ENCODE measurements around the gene ARHGEF35.
"Not testable (repeated sequence)": the region's sequence is repeated elsewhere in the genome, so short reads cannot be mapped to it uniquely, and the experiment has no call there.

Gene ARHGEF35

DNA sequence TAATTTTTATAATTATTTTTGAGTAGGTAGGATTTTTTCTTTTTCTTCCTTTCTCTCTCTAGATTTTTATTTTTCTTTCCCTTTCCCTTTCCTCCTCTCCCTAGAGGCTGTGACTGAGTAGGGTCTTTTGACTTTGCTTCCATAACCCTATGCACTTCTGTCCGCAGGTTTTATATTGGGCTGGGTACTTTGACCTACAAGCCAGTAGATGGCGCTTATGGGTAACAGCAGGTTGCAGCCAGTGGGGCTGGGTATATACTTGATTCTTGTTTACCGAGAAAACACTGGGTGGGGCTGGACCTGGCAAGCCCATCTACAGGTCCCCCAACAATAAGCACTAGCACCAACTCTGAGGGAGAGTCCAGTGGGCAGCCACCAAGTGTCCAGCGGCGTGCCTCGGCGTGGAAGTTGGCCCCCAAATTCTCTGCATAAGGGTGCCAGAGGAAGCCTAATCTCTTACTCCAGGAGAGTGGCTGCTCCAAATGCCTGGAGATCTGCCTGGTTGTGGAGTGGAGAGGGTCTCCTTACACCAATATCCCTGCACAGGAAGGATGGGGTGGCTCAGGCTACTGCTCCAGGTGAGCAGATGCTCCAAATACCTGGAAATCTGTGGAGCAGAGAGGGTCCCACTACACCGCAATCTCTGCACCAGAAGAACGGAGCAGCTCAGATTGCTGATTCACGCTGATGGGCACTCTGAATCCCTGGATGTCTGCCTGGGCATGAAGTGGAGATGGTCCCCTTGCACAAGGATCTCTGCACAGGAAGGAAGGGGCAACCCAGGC lies 17.1 kb downstream of the ARHGEF35 start:
- peak; percentile 39 to 67 for DNase-seq

- no peak for DNase-seq
These were observed 21.0 kb downstream of the ARHGEF35 start for GRCh38 chr7:144174613-144175012.

DNA sequence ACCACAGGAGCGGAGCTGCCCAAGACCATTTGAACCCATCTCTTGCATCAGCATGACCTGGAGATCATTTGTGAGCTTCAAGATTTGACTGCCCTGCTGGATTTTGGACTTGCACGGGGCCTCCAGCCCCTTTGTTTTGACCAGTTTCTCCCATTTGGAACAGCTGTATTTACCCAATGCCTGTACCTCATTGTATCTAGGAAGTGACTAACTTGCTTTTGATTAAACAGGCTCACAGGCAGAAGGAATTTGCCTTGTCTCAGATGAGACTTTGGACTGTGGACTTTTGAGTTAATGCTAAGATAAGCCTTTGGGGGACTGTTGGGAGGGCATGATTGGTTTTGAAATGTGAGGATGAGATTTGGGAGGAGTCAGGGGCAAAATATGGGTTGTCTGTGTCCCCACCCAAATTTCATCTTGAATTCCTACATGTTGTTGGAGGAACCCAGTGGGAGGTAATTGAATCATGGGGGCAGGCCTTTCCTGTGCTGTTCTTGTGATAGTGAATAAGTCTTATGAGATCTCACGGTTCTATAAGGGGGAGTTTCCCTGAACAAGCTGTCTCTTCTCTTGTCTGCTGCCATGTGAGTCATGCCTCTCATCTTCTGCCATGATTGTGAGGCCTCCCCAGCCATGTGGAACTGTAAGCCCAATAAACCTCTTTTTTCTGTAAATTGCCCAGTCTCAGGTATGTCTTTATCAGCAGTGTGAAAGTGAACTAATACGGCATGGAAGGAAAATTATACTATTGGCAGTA lies 23.9 kb downstream of the ARHGEF35 start:
- DNase-seq: not testable (repeated sequence)

GRCh38 chr7:144164784-144165183 lies 30.8 kb downstream of the ARHGEF35 start:
- DNase-seq: no peak

DNA sequence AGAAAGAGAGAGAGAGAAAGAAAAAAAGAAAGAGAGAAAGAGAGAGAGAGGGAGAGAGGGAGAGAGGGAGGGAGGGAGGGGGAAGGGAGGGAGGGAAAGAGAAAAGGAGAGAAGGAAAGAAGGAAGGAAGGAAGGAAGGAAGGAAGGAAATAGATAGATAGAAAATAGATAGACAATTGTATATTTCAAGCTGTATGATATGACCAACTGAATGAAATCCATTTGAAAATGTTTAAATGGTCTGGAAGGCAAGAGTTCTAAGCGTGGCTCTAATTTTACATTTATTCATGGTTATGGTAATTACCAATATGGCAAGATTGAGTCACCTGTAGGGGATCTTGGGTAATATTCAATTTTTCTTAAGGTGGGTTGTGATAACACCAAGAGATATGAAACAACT lies 36.8 kb downstream of the ARHGEF35 start:
- no peak for DNase-seq

- DNase-seq: no peak
These were observed 47.3 kb downstream of the ARHGEF35 start for GRCh38 chr7:144148224-144148827.

DNA sequence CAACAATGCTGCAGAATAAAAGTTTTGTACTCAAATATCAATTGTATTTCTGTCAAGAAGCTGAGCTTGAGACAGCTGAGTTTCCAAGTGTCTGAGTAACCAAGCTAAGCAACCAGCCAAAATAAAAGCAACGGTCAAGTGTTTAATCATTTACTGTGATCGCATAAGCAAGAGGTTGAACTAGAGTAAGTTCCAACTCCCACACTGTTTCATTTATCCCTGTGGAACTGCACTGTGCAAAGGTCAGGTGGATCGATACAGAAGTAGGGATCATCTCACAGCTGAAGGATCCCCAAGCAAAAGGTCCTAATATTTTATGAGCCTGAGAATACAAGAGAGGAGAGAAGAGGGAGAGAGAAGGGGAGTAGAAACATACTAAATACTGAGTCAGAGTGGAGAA lies 51.2 kb downstream of the ARHGEF35 start:
- no peak for DNase-seq

- no peak for DNase-seq
These were observed 53.4 kb downstream of the ARHGEF35 start for GRCh38 chr7:144142187-144142586.

DNA sequence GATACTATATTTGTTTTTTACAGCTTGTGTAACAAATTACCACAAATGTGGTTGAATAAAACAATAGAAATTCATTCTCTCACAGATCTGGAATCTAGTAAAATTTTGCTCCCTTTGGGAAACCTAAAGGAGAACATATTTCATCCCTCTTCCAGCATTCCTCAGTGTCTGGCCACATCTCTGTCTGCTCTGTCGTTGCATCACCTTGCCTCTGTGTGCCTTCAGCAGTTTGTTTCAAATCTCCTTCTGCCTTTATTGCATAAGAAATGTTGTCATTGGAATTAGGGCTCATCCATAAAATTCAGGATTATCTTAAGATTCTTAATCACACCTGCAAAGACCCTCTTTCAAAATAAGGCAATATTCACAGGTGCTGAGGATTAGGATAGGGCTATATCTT lies 58.1 kb downstream of the ARHGEF35 start:
- DNase-seq: no peak

Data from CD4-positive, alpha-beta T cell treated with Interferon alpha-2 for 1 hour (primary cell).